ENCODE measurements around the gene PRDM7. TPM values are rescaled to one million over a fixed set of nuclear protein-coding genes. Genes with fewer than 3 reads are reported as not detected.
A peak's percentile ranks its signal among the peaks of the same experiment; 100 is the strongest.
"Not testable (repeated sequence)": the region's sequence is repeated elsewhere in the genome, so short reads cannot be mapped to it uniquely, and the experiment has no call there.

PRDM7 gene
- total RNA-seq, 2 experiments from 2014 or later = not detected

GRCh38 chr16:90011508-90011819, 65.7 kb downstream of the PRDM7 start:
- Mint-ChIP-seq H3K27me3 (peaks cover 12% of the 10 kb centered on the region), H3K27ac (no peak overlapping the region), H3K4me1 (peaks cover 12% of the 10 kb centered on the region), H3K9me3 (no peaks in the 10 kb centered on the region), H3K36me3 (ENCODE audit: low read depth) (no peaks in the 10 kb centered on the region), H3K4me3 (no peak overlapping the region)
- POLR2A ChIA-PET = no interaction called here
- no peak for DNase-seq
- CTCF ChIA-PET = interaction anchor here (1.7 kb wide), 1 partner anchor 9 kb away, joined by 6 read pairs; no protein-coding TSS in a partner anchor

GRCh38 chr16:90010676-90011507, 66.2 kb downstream of the PRDM7 start:
- ChIA-PET POLR2A (no interaction called here), CTCF (interaction anchor here (1.7 kb wide), 1 partner anchor 10 kb away, joined by 6 read pairs; no protein-coding TSS in a partner anchor)
- H3K36me3 Mint-ChIP-seq (ENCODE audit: low read depth) = no peaks in the 10 kb centered on the region
- H3K27me3 Mint-ChIP-seq = peaks cover 12% of the 10 kb centered on the region
- no peak overlapping the region for H3K27ac Mint-ChIP-seq
- no peak for DNase-seq
- H3K4me3 Mint-ChIP-seq = no peak overlapping the region
- H3K4me1 Mint-ChIP-seq = peaks cover 12% of the 10 kb centered on the region
- no peaks in the 10 kb centered on the region for H3K9me3 Mint-ChIP-seq

- Mint-ChIP-seq H3K4me3 (no peak overlapping the region), H3K36me3 (ENCODE audit: low read depth) (no peaks in the 10 kb centered on the region), H3K4me1 (peaks cover 12% of the 10 kb centered on the region), H3K27me3 (peaks cover 7% of the 10 kb centered on the region), H3K9me3 (no peaks in the 10 kb centered on the region), H3K27ac (no peak overlapping the region)
- no peak for DNase-seq
- ChIA-PET CTCF (no interaction called here), POLR2A (interaction anchor here (1.0 to 1.4 kb wide), 2 partner anchors 10 to 14 kb away, joined by 4 to 5 read pairs; no protein-coding TSS in a partner anchor)
Observed at GRCh38 chr16:90009172-90009899, 67.8 kb downstream of the PRDM7 start.

GRCh38 chr16:90008708-90009145, 68.4 kb downstream of the PRDM7 start:
- peaks cover 12% of the 10 kb centered on the region for H3K4me1 Mint-ChIP-seq
- DNase-seq = peak; percentile 64
- ChIA-PET CTCF (no interaction called here), POLR2A (interaction anchor here (1.0 to 1.4 kb wide), 2 partner anchors 9 to 15 kb away, joined by 4 to 5 read pairs; no protein-coding TSS in a partner anchor)
- peaks cover 7% of the 10 kb centered on the region for H3K27me3 Mint-ChIP-seq
- H3K9me3 Mint-ChIP-seq = no peaks in the 10 kb centered on the region
- H3K4me3 Mint-ChIP-seq = no peak overlapping the region
- no peak overlapping the region for H3K27ac Mint-ChIP-seq
- no peaks in the 10 kb centered on the region for H3K36me3 Mint-ChIP-seq (ENCODE audit: low read depth)

GRCh38 chr16:90007635-90008234, 69.4 kb downstream of the PRDM7 start:
- H3K27me3 Mint-ChIP-seq; H3K36me3 Mint-ChIP-seq (ENCODE audit: low read depth); H3K4me3 Mint-ChIP-seq; DNase-seq; H3K27ac Mint-ChIP-seq; CTCF ChIA-PET; H3K9me3 Mint-ChIP-seq; POLR2A ChIA-PET: not testable (repeated sequence)
- H3K4me1 Mint-ChIP-seq = peaks cover 12% of the 10 kb centered on the region

GRCh38 chr16:90007015-90007414, 70.1 kb downstream of the PRDM7 start:
- peaks cover 12% of the 10 kb centered on the region for H3K4me1 Mint-ChIP-seq
- ChIA-PET POLR2A (no interaction called here), CTCF (no interaction called here)
- no peak overlapping the region for H3K27ac Mint-ChIP-seq
- H3K9me3 Mint-ChIP-seq = no peaks in the 10 kb centered on the region
- H3K36me3 Mint-ChIP-seq (ENCODE audit: low read depth) = no peaks in the 10 kb centered on the region
- peaks cover 3% of the 10 kb centered on the region for H3K27me3 Mint-ChIP-seq
- no peak for DNase-seq
- H3K4me3 Mint-ChIP-seq = no peak overlapping the region

Other genes starting within 250 kb of the PRDM7 start
- gene SPIRE2, start 248.9 kb downstream of the PRDM7 start, total RNA-seq = 1 to 10 TPM; 1.6 to 1.8 TPM
- gene TCF25, start 203.7 kb downstream of the PRDM7 start, total RNA-seq = 100 to 1,000 TPM; 167 to 192 TPM
- 1 to 10 TPM; 3.6 to 4.1 TPM for gene MC1R, start 158.5 kb downstream of the PRDM7 start, total RNA-seq
- 1 to 10 TPM; 3.6 to 4.0 TPM for gene TUBB3, start 154.0 kb downstream of the PRDM7 start, total RNA-seq
- gene DEF8, start 128.6 kb downstream of the PRDM7 start, total RNA-seq = 10 to 100 TPM; 33.1 to 33.6 TPM
- gene DBNDD1, start 57.9 kb downstream of the PRDM7 start, total RNA-seq = not detected

Measured in activated CD4-positive, alpha-beta memory T cell treated with anti-CD3 and anti-CD28 coated beads, Interleukin-2, amount 10 ng/mL, durations not matched to agents 7 days and 5 days (primary cell).